Upper lobe of left lung (tissue), 4 donors: ENCODE data around the gene HBD.
"Not testable (repeated sequence)": the region's sequence is repeated elsewhere in the genome, so short reads cannot be mapped to it uniquely, and the experiment has no call there.

ENCODE experiments used
- EP300 ChIP-seq, 4 donors: sonication (generic); formaldehyde crosslinking; IDR thresholded peaks; one replicate each; pipeline ENCODE4 v1.5.1; 2017; ENCODE audit warnings: antibody characterized with exemption in 4 of 4, control low read depth in 2 of 4
- POLR2AphosphoS5 ChIP-seq, 2 donors: sonication (generic); formaldehyde crosslinking; IDR thresholded peaks; one replicate each; pipeline ENCODE4 v1.5.1; 2017; ENCODE audit warnings: antibody characterized with exemption in 2 of 2
- TF ChIP-seq, protein P1 (sequence below), 6 experiments: fragments of 450-650 bp in 4 of 6; fragments of 200-600 bp in 2 of 6; sonication (generic) in 2 of 6; IDR thresholded peaks; one replicate each; pipeline ENCODE4 v1.5.1; 2016 to 2019; ENCODE audit warnings: antibody characterized with exemption in 6 of 6

DNA sequence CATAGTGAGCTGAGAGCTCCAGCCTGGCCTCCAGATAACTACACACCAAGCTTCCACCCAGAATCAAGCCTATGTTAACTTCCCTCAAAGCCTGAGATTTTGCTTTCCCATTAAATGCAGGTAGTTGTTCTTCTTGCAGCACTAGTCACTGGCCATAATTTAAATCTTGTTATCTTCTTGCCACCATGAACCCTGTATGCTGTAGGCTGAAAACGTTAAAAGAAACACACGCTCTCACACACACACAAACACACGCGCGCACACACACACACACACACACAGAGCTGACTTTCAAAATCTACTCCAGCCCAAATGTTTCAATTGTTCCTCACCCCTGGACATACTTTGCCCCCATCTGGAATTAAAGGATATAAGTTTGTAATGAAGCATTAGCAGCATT is 19.2 kb upstream of the HBD start:
- TF ChIP-seq, protein P1, sequence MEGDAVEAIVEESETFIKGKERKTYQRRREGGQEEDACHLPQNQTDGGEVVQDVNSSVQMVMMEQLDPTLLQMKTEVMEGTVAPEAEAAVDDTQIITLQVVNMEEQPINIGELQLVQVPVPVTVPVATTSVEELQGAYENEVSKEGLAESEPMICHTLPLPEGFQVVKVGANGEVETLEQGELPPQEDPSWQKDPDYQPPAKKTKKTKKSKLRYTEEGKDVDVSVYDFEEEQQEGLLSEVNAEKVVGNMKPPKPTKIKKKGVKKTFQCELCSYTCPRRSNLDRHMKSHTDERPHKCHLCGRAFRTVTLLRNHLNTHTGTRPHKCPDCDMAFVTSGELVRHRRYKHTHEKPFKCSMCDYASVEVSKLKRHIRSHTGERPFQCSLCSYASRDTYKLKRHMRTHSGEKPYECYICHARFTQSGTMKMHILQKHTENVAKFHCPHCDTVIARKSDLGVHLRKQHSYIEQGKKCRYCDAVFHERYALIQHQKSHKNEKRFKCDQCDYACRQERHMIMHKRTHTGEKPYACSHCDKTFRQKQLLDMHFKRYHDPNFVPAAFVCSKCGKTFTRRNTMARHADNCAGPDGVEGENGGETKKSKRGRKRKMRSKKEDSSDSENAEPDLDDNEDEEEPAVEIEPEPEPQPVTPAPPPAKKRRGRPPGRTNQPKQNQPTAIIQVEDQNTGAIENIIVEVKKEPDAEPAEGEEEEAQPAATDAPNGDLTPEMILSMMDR (IDR thresholded peaks at IDR 0.05), result not testable (repeated sequence)
- TF ChIP-seq POLR2AphosphoS5, EP300 (IDR thresholded peaks at IDR 0.05): not testable (repeated sequence)
